Stimulated activated CD4-positive, alpha-beta T cell treated with anti-CD3 and anti-CD28 coated beads, Interleukin-12 subunit alpha, Interleukin-12 subunit beta, amount 100 ng/mL, for 24 hours (primary cell): ENCODE data around the gene FOXB1.

Source experiments
- DNase-seq, 2 experiments: peaks; one replicate each; pipeline ENCODE4 v3.0.0-alpha.2; 2020; ENCODE audit warnings: low read depth in 2 of 2

The FOXB1 gene

GRCh38 chr15:60017538-60018520 is 13.7 kb downstream of the FOXB1 start:
- no peak for DNase-seq

DNA sequence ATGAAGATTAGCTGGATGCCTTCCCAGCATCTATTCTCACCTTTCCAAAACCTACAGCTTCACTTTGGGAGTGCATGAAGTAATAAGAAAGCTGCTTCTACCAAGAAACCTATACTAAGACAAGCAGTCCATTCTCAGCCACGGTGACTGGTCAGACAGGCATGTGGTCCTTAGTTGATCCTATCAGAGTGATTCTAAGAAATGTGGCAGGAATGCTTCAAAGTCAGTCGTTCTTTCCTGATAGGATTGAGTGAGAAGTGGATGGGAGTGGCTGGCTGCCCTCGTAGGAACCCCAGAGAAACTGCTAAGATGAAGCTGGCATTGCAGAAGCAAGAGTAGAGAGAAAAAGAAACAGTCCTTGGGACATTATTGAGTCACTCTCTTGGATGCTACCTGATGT is 16.6 kb downstream of the FOXB1 start:
- DNase-seq = no peak

DNA sequence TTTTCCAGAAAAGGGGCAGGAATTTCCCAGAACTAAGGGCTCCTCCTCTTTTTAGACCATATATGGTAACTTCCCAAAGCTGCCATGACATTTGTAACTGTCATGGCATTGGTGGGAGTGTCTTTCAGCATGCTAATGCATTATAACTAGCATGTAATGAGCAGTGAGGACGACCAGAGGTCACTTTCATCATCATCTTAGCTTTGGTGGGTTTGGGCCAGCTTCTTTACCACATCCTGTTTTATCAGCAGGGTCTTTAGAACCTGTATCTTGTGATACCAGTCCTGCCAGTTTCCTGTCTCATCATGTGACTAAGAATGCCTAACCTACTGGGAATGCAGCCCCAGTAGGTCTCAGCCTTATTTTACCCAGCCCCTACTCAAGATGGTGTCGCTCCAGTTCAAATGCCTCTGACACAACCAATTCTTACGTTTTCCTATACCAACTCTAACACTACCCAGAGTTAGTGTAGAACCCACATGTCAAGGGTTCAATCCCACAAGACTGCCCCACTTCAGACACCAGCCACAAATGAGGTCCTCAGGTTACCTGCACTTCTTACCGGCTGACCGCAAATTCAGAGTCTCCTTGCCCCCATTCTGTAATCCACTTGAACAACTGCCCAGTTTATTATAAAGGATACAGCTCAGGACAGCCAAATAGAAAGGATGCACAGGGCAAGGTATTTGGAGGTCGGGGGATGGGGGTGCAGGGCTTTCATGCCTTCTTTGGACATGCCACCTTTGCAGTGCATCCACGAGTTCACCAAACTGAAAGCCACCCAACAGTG is 17.7 kb downstream of the FOXB1 start:
- DNase-seq = no peak

DNA sequence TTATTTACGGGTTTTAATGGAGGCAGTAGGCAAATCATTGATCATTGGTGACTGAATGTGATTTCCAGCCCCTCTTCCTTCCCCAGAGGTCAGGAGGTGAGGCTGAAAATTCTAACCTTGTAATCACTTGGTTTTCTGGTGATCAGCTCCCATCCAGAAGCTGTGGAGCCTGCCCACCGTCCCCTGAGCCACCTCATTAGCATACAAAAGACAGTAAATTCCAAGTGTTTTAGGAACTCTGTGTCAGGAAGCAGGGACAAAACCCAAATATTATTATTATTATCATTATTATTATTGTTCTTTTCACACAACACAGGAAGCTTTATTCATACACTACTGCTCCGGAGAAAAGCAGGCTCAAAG is 18.2 kb downstream of the FOXB1 start:
- no peak for DNase-seq

GRCh38 chr15:60026555-60026954 is 22.4 kb downstream of the FOXB1 start:
- no peak for DNase-seq

- no peak for DNase-seq
Measured at GRCh38 chr15:60035344-60035743, 31.2 kb downstream of the FOXB1 start.

GRCh38 chr15:60039316-60039715 is 35.2 kb downstream of the FOXB1 start:
- no peak for DNase-seq

DNA sequence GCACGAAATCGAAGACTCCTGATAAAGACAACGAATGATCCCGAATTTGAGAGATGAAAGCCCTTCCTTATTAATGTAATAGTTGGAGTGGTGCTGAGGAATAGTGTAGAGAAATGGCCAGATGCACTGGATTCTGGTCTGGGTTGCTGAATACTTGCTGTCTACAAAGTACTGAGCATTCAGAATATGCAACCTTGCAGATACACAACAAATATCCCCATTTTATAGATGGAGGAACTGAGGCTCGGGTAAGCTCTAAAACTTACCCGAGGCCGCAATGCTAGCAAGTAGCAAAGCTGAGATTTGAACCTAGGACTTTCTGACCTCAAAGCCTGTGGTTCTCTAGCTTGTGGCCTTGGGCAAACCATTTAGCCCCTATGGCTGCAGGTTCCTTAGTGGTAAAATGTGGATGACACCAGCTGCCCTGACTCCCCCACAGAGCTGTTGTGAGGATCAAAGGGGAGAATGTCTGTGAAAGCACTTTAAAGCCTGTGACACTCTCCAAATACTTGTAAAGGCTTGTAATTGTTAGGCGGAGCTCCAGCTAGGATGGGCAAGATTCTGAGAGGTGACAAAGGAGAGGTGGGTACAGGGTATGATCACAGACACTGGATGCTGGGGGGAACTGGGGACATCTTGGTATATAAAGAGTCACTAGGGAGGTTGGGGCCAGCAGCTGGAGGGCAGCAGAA is 39.8 kb downstream of the FOXB1 start:
- DNase-seq = no peak

DNA sequence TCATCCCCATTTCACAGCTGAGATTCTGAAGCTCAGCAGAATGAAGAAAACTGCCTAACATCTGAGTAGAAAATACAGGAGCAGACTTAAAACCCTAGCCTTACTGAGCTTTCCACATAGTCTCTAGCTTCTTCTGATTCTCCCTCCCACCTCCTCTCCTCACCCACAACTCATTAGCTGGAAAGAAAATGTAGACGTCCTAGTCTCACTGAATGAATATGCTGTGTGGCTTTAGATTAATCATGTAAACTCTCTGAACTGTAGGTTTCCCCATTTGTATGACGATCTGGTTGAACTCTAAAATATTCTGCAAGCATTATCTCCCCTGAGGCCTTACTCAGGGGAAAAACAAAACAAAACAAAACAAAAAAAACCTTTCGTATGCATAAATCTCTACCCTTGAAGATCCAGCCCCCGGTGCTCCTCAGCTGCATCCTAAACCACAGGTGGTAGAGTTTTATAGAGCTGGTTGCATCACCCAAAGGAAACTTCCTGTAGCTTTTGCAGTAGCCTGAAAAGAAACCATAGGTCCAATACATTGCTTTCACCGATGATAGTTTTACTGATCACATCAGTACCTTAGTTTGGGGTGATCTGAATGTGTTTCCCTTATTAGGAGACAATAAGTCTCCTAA is 40.6 kb downstream of the FOXB1 start:
- DNase-seq = no peak

DNA sequence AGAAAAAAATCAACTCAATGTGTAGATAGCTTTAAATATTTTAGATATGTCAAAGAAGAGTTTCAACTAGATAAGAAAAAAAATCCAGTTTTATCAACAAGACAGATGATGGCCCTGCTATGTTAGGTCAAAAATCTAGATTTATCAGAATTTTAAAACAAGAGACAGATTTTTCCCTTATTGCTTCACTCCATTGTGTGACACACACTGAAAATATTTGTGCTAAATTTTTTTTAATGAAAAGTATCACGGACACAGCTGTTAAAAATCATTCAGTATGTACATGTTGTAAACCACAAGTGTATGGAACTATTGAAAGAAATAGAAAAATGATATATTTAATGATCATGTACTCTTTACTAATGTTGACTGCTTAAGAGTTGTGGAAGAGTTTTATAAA is 43.6 kb downstream of the FOXB1 start:
- no peak for DNase-seq

DNA sequence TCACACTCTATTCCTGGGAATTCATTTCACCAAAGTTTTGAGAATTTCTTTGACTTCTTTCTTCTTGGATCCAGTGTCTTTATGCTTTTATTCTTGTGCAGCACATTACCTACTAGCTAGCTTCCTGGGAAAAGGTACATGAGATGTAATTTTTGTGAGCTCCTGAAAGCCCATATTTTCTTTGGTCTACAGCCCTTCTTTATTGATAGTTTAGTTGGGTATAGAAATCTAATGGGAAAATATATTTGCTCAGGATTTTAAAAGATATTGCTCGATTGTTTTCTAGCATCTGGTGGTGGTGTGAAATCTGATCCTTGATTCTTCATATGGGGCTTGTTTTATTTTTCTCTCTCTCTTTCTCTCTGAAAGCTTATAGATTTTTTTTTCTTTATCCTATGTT is 45.8 kb downstream of the FOXB1 start:
- DNase-seq = no peak

DNA sequence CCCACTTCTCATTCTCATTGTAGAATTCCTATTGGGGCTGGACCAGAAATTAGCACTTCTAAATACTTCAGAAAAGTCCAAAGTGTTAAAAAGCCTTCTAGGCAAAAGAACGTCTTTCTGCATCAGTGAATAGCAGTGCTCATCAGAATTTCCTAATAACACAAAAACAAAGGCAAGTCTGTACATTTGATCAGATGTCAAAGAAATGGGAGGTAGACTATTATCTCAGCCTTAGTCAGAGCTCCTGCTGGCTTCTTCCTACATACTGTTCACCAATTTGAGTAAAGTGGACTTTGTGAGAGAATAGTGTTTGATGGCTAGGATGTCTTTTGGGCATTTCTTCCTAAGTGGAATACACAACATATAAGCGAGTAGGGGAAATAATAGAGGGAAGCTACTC is 48.7 kb downstream of the FOXB1 start:
- DNase-seq = no peak

DNA sequence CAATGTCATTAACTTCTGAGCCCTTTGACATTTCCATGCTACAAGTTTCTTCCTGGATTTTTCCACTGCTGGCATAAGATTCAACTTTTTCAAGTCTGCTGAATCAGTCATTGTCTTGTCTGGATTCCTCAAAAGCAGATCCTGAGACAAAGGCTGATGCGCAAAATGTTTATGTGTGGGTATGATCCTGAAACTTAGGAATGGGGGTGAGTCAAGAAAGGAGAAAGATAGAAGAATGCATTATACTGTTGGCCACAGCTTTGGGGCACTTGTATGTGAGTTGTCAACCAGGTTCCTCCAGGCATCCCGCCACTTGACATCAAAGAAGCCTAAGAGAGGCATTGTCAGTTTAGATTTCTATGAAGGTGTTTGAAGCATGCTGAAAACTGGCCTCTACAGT is 50.4 kb downstream of the FOXB1 start:
- DNase-seq = no peak
